Activated T-helper 17 cell treated with anti-CD3 and anti-CD28 coated beads, Interleukin-2, amount 50 U/mL, for 72 hours (primary cell): ENCODE measurements around the gene POU2F3. TPM values are rescaled to one million over a fixed set of nuclear protein-coding genes. Genes with fewer than 3 reads are reported as not detected.

Source experiments
- ATAC-seq: fragments of 150-1000 bp; cut with Tn5 transposase; replicated peaks from 2 replicates; pipeline ENCODE4 v1.10.0; 2021; ENCODE audit warnings: mild to moderate bottlenecking, moderate library complexity
- H3K27ac Mint-ChIP-seq: one replicate; pipeline ENCODE4 v1.8.0; 2022; ENCODE audit warnings: mixed read lengths
- H3K27me3 Mint-ChIP-seq: one replicate; pipeline ENCODE4 v1.8.0; 2022; ENCODE audit warnings: mixed read lengths
- H3K36me3 Mint-ChIP-seq: one replicate; pipeline ENCODE4 v1.8.0; 2022; ENCODE audit warnings: low read depth, mild to moderate bottlenecking, mixed read lengths
- H3K4me1 Mint-ChIP-seq: one replicate; pipeline ENCODE4 v1.8.0; 2022; ENCODE audit warnings: mixed read lengths
- H3K4me3 Mint-ChIP-seq: one replicate; pipeline ENCODE4 v1.8.0; 2022; ENCODE audit warnings: mild to moderate bottlenecking, mixed read lengths
- H3K9me3 Mint-ChIP-seq: one replicate; pipeline ENCODE4 v1.8.0; 2022; ENCODE audit warnings: mixed read lengths
- total RNA-seq, 2 donors: library from RNA; stranded (reverse); gene quantifications; one replicate each; pipeline ENCODE4 v1.2.3, GENCODE V29; 2022

The POU2F3 gene
- total RNA-seq, 2 donors from 2014 or later: 0.13 TPM; not detected in 1

DNA sequence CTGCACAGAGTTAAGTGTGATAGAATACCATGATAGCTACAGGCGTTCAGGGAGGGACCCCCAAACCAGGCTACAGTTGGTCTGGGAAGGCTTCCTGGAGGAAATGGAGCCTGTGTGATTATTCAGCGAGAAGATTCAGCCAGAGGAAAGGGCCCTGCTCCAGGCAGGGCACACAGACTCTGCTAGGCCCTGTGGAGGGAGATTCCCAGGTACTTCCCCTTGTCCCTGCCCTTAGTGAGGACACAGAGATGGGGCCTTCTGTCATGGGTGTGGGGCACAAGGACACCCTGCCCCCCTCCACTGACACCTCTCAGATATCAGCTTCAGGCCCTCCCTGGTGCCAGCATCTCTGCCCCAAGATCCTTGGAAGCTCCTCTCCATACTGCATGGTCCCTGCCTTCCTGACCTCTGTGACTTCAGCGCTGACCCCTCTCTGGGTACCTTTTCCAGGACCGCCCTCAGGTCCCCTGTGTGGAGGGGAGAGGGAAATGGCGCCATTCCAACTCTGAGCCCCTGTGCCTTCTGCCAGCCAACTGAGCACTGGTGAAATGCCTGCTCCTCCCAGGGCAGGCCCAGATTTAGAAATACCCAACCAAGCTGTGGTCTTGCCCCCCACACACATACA is 12.6 kb upstream of the POU2F3 start:
- Mint-ChIP-seq H3K27me3 (peaks cover 7% of the 10 kb centered on the region), H3K36me3 (no peaks in the 10 kb centered on the region), H3K4me1 (no peaks in the 10 kb centered on the region), H3K27ac (no peak overlapping the region), H3K4me3 (no peak overlapping the region), H3K9me3 (no peaks in the 10 kb centered on the region)
- peak; percentile 38 for ATAC-seq

DNA sequence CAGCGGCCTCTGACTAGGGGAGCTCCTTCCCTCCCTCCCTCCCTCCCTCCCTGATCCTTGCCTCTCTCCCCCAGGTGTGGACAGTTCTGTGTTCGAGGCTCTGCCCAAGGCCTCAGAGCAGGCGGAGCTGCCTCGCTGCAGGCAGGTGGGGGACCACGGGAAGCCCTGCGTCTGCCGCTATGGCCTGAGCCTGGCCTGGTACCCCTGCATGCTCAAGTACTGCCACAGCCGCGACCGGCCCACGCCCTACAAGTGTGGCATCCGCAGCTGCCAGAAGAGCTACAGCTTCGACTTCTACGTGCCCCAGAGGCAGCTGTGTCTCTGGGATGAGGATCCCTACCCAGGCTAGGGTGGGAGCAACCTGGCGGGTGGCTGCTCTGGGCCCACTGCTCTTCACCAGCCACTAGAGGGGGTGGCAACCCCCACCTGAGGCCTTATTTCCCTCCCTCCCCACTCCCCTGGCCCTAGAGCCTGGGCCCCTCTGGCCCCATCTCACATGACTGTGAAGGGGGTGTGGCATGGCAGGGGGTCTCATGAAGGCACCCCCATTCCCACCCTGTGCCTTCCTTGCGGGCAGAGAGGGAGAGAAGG is 11.1 kb upstream of the POU2F3 start:
- H3K27ac Mint-ChIP-seq: no peak overlapping the region
- no peaks in the 10 kb centered on the region for H3K4me1 Mint-ChIP-seq
- ATAC-seq: no peak
- H3K9me3 Mint-ChIP-seq: no peaks in the 10 kb centered on the region
- H3K36me3 Mint-ChIP-seq: no peaks in the 10 kb centered on the region
- H3K4me3 Mint-ChIP-seq: no peak overlapping the region
- H3K27me3 Mint-ChIP-seq: peaks cover 13% of the 10 kb centered on the region

DNA sequence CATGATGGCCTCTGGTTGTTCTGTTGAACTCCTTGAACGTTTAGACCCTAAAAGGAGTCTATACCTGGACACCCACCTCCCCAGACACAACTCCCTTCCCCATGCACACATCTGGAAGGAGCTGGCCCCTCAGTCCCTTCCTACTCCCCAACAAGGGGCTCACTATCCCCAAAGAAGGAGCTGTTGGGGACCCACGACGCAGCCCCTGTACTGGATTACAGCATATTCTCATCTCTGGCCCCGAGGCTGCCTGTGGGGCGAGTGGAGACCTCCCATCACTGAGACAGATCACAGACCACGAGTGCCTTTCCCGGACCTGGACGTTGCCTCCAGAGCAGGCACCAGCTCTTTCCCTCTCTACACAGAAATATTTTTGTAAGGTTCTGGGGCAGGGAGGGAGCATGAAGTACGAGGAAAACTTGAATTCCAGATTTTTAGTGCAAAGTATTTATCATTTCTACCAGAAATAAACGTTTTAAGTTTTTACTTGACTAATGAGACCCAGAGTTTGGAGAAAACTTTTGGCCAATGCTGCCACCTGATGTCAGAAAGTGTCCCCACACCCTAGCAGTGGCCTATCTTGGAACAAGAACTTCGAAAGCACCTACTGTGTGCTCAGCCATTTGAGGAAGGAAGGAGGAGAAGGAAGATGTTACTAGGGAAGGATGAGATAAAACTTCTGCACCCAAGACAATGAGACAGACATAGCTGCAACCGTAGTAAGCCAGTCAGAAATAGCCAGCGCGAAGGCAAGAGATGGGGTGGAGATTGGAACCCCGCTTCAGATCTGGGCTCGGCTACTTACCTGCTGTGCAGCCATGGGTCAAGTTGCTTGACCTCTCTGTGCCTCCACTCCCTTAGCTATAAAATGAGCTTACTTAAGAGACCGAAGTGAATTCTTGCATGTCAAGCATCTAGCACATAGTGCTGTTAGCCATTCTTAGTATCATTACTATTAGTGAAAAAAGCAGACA is 10.2 kb upstream of the POU2F3 start:
- Mint-ChIP-seq H3K27me3 (peaks cover 16% of the 10 kb centered on the region), H3K9me3 (no peaks in the 10 kb centered on the region), H3K36me3 (no peaks in the 10 kb centered on the region), H3K27ac (no peak overlapping the region), H3K4me1 (no peaks in the 10 kb centered on the region), H3K4me3 (no peak overlapping the region)
- no peak for ATAC-seq

DNA sequence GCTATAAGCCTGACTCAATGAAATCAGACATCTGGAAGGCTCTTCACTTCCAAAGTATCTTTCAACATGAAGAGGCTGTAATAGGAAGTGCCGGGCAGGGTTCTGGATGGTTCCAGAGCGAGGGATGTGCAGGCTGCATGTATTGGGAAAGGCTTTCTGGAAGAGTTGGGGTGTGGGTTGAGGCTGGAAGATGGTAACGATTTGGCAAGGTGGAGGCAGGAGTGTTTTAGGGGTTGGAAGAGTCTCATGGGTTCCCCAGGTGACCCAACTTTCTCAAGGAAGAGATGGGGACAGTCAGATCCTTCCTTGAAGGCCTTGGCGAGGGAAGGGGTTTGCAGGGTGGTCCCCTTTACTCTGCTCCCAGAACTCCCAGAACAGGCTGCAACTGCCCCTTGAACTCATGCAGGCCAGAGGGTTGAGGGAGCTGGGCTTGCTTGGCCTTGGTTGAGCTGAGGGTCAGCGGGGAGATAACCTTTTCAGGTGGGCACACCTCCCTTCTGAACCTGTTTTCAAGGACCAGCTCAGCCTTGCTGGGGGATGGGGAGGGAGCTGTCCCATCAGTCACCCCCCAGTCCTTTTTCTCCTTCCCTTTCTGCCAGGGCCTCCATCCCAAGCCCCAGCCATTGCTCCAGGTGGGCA is 9.4 kb upstream of the POU2F3 start:
- Mint-ChIP-seq H3K36me3 (no peaks in the 10 kb centered on the region), H3K4me3 (no peak overlapping the region), H3K27me3 (peaks cover 22% of the 10 kb centered on the region), H3K9me3 (no peaks in the 10 kb centered on the region), H3K27ac (no peak overlapping the region), H3K4me1 (no peaks in the 10 kb centered on the region)
- ATAC-seq: no peak

- no peak overlapping the region for H3K27ac Mint-ChIP-seq
- H3K4me1 Mint-ChIP-seq: no peaks in the 10 kb centered on the region
- peaks cover 26% of the 10 kb centered on the region for H3K27me3 Mint-ChIP-seq
- H3K36me3 Mint-ChIP-seq: no peaks in the 10 kb centered on the region
- no peaks in the 10 kb centered on the region for H3K9me3 Mint-ChIP-seq
- no peak overlapping the region for H3K4me3 Mint-ChIP-seq
- ATAC-seq: no peak
Measured at GRCh38 chr11:120231963-120232362, 8.0 kb upstream of the POU2F3 start.

DNA sequence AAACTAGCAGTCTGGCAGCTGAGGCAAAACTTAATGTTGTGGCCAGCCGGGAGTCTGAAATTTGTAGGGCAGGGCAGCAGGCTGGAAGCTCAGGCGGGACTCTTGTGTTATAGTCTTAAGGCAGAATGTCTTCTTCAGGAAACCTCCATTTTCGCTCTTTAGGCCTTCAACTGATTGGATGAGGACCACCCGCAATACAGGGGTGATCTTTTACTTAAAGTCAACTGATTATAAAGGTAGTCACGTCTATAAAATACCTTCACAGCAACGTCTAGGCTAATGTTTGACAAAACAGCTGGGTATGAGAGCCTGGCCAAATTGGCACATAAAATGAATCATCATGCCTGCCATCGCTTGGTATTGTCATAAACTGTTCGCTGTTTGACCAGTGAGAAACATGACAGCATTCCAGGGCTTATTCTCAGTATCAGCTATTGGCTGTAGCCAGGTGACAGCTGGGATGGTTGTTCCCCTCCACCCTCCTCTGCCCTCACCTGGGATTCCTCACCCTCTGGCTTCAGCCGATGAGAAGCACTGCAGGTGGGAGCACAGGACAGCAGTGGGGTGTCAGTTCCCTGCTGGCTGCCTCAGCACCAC is 6.6 kb upstream of the POU2F3 start:
- peaks cover 39% of the 10 kb centered on the region for H3K27me3 Mint-ChIP-seq
- no peak for ATAC-seq
- no peaks in the 10 kb centered on the region for H3K36me3 Mint-ChIP-seq
- no peaks in the 10 kb centered on the region for H3K9me3 Mint-ChIP-seq
- no peaks in the 10 kb centered on the region for H3K4me1 Mint-ChIP-seq
- H3K27ac Mint-ChIP-seq: no peak overlapping the region
- H3K4me3 Mint-ChIP-seq: no peak overlapping the region

DNA sequence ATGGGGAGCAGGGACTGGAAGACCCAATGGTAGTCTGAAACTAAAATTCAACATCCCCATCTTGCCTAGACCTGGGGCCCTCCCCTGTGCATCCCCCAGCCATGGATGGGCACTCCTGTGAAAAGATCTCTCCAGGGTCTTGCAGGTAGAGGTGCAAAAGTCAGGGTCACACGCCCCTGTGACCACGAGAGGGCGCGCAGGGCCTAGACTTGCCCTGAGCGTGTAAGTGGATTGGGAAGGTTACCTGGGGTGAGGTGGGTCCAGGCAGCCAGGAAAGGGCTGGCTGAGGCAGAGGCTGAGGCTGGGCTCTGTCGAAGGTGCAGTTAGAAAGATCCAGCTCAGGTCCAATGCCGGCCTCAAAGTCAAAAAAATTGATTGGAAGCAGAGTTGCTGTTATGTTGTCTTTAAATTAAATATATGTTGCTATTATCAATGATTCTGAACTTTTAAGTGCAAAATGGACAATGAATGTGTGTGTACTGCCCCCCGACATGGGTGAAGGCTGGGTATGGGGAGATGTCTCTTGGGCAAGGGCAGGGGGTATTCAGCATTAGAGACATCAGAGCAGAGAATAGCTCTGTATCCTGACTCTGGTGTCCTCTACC is 4.8 kb upstream of the POU2F3 start:
- peaks cover 49% of the 10 kb centered on the region for H3K27me3 Mint-ChIP-seq
- ATAC-seq: peak; percentile 80
- no peak overlapping the region for H3K4me3 Mint-ChIP-seq
- H3K4me1 Mint-ChIP-seq: no peaks in the 10 kb centered on the region
- H3K27ac Mint-ChIP-seq: no peak overlapping the region
- no peaks in the 10 kb centered on the region for H3K9me3 Mint-ChIP-seq
- no peaks in the 10 kb centered on the region for H3K36me3 Mint-ChIP-seq

- Mint-ChIP-seq H3K4me1 (no peaks in the 10 kb centered on the region), H3K9me3 (no peaks in the 10 kb centered on the region), H3K27me3 (peaks cover 61% of the 10 kb centered on the region), H3K36me3 (no peaks in the 10 kb centered on the region), H3K4me3 (no peak overlapping the region), H3K27ac (no peak overlapping the region)
- no peak for ATAC-seq
Measured at GRCh38 chr11:120236169-120237107, 3.5 kb upstream of the POU2F3 start.

- no peaks in the 10 kb centered on the region for H3K4me1 Mint-ChIP-seq
- H3K9me3 Mint-ChIP-seq: no peaks in the 10 kb centered on the region
- no peaks in the 10 kb centered on the region for H3K36me3 Mint-ChIP-seq
- peaks cover 69% of the 10 kb centered on the region for H3K27me3 Mint-ChIP-seq
- no peak overlapping the region for H3K4me3 Mint-ChIP-seq
- ATAC-seq: no peak
- H3K27ac Mint-ChIP-seq: no peak overlapping the region
Measured at GRCh38 chr11:120238968-120239620, 846 bp upstream of the POU2F3 start.

- H3K27ac Mint-ChIP-seq: no peak overlapping the region
- ATAC-seq: no peak
- no peaks in the 10 kb centered on the region for H3K36me3 Mint-ChIP-seq
- peaks cover 67% of the 10 kb centered on the region for H3K27me3 Mint-ChIP-seq
- no peaks in the 10 kb centered on the region for H3K4me1 Mint-ChIP-seq
- H3K4me3 Mint-ChIP-seq: no peak overlapping the region
- no peaks in the 10 kb centered on the region for H3K9me3 Mint-ChIP-seq
Measured at GRCh38 chr11:120240866-120241265, 926 bp downstream of the POU2F3 start.

DNA sequence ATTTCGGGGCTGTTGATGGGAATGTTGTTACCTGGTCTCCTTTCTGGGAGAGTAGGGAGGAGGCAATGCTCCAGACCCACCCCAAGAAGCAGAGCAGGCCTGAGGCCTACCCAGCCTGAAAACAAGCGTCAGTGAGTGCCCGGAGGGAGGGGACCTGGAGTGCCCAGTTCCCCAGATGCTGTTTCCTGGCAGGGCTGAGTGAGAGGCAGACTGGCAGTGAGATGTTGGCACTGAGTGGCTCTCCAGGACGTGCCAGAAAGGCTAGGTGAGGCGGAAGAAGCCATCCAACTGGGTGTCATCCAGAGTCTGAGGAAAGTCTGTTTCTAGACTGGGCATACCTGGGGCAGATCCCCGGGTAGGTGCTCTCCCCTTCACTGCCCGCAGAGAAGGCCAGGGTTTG is 1.3 kb downstream of the POU2F3 start:
- Mint-ChIP-seq H3K4me1 (no peaks in the 10 kb centered on the region), H3K9me3 (no peaks in the 10 kb centered on the region), H3K36me3 (no peaks in the 10 kb centered on the region), H3K27ac (no peak overlapping the region), H3K4me3 (no peak overlapping the region), H3K27me3 (peaks cover 71% of the 10 kb centered on the region)
- no peak for ATAC-seq

GRCh38 chr11:120243221-120243620 is 3.3 kb downstream of the POU2F3 start:
- no peak overlapping the region for H3K4me3 Mint-ChIP-seq
- H3K27ac Mint-ChIP-seq: no peak overlapping the region
- peaks cover 6% of the 10 kb centered on the region for H3K4me1 Mint-ChIP-seq
- no peak for ATAC-seq
- no peaks in the 10 kb centered on the region for H3K36me3 Mint-ChIP-seq
- peaks cover 71% of the 10 kb centered on the region for H3K27me3 Mint-ChIP-seq
- H3K9me3 Mint-ChIP-seq: no peaks in the 10 kb centered on the region
